NCI-H146 (cell line): ENCODE results near the gene NR1H3.

Experiments
- DNase-seq: peaks from one replicate; lab custom pipeline; 2025; lab: John Stamatoyannopoulos, UW

The NR1H3 gene

DNA sequence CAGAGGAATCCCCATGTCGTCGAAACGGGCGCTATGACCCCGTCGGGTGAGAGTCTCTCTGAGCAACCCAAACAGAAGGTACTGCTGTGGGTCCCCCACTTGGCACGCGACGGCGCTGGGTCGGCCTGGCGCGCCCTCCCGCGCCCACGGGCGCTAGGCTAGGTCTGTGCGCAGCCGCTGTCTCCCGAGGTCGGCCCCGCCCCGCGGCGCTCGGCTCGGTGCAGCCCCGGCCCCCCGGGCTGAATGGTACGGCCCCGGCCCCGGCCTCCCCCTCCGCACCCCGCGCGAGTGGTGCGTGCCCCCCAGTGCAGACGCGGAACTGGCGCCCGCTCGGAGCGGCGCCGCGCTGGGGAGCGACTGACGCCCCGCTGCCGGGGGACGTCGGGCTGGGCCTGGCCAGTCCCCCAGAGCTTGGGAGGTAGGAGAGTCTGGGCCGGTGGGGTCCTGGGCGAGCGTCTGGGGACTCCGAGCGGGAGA is 12.1 kb downstream of the NR1H3 start, which contains the start of gene MADD:
TSS of gene MADD (plus strand) at position 305 of the 477 bp plus-strand sequence.
- DNase-seq = peak; percentile 89

DNA sequence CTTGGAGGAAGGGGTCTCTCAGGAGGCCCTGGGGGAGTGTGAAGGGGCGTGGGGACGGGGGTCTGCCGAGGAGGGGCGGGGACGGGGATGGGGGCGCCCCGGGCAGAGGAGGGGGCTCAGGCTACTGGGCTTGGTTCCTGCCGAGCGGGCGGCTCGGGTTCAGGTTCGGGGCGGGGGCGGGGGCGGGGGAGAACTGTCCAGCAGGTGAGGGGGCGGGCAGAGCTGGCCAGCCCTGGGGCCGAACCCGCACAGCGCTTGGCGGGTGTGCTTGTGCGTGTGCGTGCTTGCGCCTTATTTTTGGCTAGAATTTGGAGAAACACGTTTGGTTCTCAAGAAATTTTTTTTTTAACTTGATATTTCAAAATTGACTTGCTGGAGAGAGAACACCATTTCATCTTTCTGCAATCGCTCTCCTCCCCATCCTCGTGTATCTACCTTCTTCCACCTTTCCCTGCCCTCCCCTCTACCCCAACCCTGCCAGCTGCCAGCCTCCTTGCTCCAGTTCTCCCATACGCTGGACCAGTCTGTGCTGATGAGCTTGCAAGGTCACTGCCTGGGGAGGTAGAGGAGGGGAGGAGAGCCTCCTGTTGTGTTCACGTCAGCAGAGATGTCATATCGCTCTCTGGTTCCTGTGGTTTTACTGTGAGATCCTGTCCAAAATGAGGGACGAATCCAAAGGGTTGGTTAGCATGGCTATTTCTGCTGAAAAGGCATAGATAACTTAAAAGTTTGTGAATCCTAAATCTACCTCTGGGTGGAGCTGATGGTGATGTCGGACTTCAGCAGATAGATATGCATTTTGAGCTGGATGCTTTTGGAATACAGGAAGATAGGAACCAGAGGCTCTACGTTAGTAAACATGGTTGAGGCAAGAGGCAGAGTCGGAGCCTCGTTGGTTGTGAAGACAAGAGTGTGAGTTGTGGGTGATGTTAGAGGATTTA is 12.8 kb downstream of the NR1H3 start:
- DNase-seq = peak; percentile 64

DNA sequence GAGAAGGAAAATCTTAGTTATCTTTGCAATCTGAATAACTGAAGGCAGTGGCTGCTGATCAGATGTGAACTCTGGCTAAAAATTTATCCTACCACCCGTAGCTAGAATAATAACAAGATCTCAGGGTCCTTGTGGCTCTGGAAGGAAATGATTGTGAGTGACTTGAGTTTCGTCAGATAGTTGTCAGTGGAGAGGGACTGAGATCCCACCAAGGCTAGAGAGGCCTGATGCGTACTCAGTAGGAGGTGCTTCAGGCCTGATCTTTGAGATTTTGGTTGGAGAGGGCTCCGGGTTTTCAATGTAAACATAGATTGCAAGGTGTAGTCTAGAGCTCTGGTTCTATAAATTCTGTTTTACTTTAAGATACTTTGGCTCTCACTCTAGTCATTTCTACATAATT is 13.5 kb downstream of the NR1H3 start:
- DNase-seq = no peak

DNA sequence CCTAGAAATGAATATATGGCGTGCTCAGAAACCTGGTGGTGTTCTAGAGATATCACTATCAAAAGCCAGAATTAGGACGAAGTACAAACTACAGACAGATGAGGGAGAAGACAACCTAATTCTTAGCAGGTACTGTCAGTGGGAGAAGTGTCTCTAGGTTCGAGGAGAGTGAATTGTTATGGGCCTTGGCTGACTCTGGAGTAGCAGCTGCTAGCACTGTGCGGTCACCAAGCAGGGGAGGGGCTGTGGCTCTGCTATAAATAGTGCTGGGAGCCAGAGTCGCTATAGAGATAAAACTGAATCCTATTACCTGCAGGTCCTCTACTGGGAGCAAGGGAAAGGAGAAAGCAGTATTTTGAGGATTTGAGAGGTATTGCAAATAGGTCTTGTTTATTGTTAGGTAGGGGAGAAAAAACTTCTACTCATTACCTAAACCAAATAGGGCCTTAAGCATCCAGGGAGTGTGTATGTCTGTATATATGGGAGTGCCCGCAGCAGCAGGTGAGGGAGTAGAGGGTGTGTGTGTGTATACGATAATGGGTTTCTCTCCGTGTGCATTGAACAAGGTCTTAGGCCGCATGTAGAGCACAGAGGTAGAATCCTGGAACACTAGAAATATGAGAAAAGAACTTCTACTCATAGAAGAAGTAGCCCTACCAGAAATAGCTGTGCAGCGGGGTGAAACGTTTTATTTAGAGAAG is 14.3 kb downstream of the NR1H3 start:
- peak; percentile 48 for DNase-seq

DNA sequence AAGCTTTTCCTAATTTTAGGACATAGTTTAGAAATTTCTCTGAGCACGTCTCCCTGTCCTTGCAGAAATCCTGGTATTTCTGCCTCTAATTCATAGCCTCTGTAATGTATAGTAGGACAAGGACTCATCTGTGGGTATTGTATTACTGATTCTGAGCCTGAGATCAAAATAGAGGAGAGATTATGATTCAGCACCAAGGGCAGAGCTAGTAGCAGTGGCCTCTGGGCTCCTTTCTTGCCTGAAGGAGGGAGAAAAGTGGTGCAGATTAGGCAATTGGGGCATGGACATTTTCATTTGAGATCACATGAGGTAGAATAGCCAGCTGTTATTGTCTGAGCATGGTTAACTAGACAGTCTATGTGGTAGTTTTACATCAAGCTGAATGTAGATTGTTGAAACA is 14.9 kb downstream of the NR1H3 start:
- no peak for DNase-seq

DNA sequence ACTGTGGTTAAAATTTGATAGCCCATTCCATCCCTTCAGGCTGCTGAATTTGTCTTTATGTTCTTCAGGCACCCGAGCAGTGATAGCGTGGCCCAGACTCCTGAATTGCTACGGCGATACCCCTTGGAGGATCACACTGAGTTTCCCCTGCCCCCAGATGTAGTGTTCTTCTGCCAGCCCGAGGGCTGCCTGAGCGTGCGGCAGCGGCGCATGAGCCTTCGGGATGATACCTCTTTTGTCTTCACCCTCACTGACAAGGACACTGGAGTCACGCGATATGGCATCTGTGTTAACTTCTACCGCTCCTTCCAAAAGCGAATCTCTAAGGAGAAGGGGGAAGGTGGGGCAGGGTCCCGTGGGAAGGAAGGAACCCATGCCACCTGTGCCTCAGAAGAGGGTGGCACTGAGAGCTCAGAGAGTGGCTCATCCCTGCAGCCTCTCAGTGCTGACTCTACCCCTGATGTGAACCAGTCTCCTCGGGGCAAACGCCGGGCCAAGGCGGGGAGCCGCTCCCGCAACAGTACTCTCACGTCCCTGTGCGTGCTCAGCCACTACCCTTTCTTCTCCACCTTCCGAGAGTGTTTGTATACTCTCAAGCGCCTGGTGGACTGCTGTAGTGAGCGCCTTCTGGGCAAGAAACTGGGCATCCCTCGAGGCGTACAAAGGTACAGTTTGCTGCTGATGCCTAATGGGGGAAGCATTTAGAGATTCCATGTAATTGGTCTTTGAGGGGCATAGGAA is 16.9 kb downstream of the NR1H3 start:
- DNase-seq = no peak

DNA sequence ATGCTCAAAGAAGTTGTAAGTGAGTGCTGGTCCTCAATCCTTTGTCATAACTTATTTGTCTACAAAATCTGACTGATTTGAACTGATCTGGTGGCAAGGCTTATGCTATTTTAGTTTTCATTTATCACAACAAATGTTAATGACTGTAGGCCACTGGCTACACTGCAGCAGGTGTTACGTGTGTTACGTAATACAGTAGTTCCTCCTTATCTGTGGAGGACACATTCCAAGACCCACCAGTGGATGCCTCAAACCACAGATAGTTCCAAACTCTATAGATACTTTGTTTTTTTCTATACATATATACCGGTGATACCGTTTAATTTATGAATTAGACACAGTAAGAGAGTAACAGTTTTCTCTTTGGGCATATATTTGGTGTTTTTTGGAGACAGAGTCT is 19.1 kb downstream of the NR1H3 start:
- DNase-seq = no peak

DNA sequence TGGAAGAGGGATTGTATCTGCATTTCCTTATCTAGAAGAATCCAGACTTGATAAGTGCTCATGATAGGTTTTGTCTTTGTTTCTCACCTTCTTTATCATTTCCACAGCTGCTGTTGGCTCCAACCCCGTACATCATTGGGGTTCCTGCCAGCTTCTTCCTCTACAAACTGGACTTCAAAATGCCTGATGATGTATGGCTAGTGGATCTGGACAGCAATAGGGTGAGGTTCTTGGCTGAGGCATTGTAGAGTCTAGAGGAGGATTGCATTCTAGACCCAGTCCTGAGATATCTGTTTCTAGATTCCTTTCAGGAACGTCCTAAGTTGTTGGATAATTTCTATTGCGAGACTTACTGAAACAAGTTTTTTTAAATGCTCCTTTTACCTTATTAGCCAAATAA is 20.3 kb downstream of the NR1H3 start:
- DNase-seq = no peak

DNA sequence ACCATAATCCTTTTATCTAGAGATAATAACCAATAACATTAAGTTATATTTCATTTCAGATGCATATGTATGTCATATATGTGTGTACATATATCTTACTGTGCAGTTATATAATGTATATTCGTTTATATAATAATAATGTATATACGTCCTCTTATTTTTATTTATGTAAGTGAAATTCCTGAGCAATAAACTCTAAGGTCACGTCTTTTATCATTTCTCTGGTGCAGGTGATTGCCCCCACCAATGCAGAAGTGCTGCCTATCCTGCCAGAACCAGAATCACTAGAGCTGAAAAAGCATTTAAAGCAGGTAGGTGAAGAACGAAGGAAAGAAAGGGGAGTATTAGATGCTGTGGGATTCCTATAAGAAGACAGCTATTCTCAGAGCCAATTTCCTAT is 21.0 kb downstream of the NR1H3 start:
- no peak for DNase-seq

DNA sequence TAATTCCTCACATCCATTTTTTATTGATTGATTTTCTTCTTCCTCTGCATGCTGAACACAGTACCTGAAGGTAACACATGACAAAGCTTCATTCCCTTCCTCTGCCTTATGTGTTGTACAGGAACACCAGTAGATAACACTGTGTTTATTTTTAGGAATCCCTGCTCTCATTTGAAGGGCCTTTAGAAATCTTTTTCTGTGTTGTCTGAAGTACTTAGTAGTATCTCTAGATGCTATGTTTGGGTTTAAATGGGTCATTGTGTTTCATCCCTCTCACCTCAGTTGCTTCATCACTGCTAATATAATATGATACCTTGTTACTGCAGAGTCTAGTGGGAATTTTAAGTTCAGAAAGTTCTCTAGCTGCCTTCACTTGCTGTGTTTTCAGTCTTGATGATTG is 22.3 kb downstream of the NR1H3 start:
- no peak for DNase-seq

DNA sequence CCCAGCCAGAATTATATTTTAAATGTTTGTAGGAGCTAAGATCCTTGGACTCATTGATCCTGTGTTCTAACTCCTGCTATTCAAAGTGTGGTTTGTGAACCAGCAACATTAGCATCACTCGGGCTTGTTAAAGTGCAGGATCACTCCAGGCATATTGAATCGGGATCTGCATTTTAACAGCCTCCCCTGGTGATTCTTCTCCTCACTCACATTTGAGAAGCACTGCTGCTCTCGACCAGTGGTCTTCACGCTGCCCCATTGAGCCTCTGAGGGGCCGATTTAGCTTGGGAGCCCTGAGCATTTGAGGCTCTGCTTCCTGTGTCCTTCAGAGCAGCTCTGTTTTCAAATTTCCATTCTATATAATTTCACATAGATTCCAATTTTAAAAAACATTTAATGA is 23.1 kb downstream of the NR1H3 start:
- DNase-seq = no peak

DNA sequence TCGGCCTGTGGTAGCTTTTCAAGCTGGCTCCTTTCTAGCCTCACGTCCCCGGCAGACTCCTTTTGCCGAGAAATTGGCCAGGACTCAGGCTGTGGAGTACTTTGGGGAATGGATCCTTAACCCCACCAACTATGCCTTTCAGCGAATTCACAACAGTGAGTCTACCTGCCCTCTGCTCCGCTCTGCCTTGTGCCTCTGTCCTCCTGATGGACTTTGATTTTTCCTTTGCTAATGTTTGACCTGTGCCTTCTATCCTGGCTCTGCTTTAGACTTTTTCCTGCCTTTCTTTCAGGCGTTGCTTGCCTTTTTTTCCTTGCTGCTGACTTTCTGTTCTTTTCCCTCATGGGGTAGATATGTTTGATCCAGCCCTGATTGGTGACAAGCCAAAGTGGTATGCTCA is 24.7 kb downstream of the NR1H3 start:
- DNase-seq = no peak

DNA sequence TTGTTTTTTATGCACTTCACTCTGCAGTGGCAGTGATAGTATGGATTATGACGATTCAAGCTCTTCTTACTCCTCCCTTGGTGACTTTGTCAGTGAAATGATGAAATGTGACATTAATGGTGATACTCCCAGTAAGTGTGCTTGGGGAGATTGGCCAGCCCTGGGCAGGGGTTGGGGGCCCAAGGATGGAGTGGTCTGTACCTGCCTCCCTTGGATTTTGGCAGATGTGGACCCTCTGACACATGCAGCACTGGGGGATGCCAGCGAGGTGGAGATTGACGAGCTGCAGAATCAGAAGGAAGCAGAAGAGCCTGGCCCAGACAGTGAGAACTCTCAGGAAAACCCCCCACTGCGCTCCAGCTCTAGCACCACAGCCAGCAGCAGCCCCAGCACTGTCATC is 26.4 kb downstream of the NR1H3 start:
- DNase-seq = no peak

DNA sequence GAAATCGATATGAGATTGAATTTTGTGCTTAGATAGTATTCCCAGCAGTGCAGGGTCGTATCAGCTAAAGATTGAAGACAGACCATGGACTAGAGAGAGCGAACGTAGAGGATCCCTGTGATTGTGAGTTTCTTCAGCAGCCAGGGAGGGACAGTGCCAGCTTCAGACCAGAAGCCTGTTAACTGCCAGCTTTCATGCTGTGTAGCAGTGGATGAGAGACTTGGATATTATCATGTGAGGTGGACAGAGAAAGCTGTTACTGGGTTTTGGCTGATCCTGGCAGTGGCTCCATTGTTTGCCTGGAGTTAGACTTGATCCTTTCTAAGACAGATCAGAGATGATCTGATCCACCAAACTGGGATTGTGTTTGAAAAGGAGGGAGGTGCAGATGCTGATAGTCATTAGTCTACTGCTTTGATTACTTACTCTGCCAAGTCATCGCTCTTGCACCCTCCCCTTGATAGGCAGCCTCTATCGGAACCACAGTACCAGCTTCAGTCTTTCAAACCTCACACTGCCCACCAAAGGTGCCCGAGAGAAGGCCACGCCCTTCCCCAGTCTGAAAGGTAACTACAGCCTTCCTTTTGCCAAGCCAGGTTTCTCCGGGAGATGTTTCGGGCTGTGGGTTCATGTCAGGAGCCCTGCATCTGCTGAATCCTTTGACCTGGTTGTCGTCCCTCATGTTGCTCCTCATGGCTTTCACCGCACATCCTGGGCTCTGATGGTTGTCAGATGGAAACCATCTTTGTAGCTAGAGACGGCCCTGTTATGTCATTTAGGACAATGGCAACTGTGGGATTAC is 28.4 kb downstream of the NR1H3 start:
- no peak for DNase-seq

DNA sequence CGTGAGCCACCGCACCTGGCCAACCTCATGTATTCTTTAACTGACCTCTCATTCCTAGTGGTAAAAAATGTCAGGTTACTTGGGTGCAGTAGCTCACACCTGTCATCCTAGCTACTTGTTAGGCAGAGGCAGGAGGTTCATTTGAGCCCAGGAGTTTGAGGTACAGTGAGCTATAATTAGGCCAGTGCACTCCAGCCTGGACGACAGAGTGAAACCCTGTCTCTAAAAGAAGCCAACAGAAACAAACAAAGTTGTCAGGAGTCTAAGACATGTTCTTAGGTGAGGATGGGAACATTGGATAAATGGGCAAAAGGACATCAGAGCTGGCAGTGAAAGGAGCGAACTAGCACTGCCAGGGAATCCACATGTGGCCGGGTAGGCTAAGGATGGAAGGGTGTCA is 30.3 kb downstream of the NR1H3 start:
- no peak for DNase-seq

DNA sequence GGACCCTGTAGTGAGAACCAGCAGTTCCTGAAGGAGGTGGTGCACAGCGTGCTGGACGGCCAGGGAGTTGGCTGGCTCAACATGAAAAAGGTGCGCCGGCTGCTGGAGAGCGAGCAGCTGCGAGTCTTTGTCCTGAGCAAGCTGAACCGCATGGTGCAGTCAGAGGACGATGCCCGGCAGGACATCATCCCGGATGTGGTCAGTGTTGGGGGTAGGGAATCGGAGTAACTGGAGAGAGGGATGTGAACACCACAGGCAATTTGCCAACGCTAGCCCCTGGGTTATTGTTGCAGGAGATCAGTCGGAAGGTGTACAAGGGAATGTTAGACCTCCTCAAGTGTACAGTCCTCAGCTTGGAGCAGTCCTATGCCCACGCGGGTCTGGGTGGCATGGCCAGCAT is 32.1 kb downstream of the NR1H3 start:
- DNase-seq = no peak

DNA sequence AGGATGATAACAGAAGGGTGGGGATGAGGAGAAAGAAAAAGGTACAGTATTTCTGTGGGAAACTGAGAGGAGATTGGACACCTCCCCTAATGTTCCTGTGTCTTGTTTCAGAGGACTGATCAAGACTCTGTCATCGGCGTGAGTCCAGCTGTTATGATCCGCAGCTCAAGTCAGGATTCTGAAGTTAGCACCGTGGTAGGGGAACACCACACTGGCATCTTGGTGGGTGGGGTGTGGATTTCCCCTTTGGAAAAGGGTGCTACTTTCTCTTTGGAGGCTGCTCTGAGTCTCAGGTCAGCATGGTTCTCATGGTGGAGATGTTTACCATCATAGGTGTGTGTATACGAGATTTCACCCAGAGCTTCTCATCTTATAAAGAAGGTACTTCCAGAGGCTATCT is 37.6 kb downstream of the NR1H3 start:
- no peak for DNase-seq

DNA sequence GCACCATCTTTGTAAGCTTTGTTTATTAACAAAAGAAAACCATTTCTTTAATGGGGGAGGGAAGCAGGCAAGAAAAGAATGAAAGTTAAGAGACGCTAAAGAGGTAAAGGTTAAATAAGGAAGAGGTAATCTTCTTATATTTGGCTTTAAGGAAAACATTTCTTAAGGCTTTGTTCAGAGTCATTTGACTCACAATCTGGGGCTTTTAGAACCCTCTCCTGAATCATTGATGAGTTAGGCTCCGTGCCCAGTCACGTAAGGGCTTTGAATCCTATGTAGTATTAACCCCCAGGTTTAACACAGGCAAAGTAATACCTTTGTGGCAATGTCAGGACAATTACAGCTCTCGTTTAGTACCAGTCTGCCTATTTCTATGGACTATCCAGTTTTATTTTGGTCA is 38.2 kb downstream of the NR1H3 start:
- no peak for DNase-seq

DNA sequence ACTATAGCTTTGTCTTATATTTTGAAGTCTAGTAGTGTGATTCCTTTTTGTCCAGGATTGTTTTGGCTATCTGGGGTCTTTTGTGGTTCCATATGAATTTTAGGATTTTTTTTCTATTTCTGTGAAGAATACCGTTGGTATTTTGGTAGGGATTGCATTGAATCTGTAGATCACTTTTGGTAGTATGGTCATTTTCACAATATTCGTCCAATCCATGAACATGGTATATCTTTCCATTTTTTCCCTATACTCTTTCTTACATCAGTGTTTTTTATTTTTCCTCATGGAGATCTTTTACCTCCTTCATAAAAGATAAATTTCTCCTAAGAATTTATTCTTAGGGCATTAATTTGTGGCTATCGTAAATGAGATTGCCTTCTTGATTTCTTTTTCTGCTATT is 41.3 kb downstream of the NR1H3 start:
- DNase-seq = no peak

DNA sequence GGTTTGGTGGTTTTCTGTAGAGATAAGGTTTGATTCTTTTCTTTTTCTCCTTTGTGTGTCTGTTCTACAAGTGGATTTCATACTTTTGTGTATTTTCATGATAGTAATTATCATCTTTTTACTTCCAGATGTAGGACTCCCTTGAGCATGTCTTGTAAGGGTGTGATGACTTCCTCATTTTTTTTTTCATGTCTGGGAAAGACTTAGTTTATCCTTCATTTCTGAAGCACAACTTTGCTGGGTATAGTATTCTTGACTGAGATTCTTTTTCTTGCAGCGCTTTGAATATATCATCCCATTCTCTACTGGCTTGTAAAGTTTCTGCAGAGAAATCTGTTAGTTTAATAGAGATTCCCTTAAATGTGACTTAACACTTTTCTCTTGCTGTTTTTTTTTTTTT is 45.1 kb downstream of the NR1H3 start:
- DNase-seq = no peak

DNA sequence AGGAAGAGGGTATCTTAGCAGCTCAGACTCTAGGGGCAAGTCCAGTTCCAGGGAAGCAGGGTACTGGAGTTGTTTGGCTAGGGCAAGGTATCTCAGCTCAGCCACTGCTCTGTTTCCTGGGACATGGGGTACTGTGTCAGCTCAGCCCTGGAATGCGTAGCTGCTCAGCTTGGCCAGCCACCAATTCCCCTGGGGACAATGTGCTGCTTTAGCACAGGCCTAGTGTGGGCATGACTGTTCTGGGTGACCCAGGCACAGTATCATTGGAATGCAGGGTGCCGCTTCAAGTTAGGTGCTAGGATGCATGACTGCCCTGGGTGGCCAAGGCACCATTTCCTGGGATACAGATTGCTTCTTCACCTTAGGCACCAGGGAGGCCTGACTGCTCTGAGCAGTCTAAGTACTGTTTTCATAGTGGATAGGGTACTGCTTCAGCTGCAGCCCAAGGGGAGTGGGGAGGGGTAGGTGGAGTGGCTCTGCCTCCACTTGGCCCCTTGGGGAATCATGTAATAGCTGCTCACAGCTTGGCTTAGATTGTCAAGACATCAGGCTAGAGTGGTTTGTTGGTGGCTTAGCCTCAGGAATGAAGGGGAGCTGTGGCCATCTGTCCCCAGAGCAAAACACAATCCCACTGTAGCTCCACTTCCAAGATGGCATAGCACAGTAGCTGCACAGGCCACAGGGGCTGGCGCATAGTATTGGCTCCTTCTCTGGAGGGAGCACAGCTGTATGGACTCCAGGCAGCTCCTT is 48.1 kb downstream of the NR1H3 start:
- no peak for DNase-seq
